CD4-positive, CD25-positive, alpha-beta regulatory T cell (primary cell): ENCODE results near the gene TEP1. TPM values are rescaled to one million over a fixed set of nuclear protein-coding genes. Genes with fewer than 3 reads are reported as not detected.

Source experiments
- ATAC-seq, 2 donors: fragments of 150-1000 bp; cut with Tn5 transposase; one replicate each; pipeline ENCODE4 v1.10.0; 2021; ENCODE audit warnings: low read depth in 2 of 2, moderate number of reproducible peaks in 2 of 2, moderate library complexity in 1 of 2
- DNase-seq, 3 donors: peaks; one replicate each; pipeline versions ENCODE4 v3.0.0 to v3.0.0-alpha.2; 2012 to 2022; ENCODE audit warnings: mixed read lengths in 1 of 3
- H3K27ac ChIP-seq: one replicate; pipeline ENCODE4 v1.7.0; 2013; ENCODE audit warnings: mild to moderate bottlenecking, low read length; ENCODE audit not compliant: insufficient read depth, poor library complexity, severe bottlenecking
- H3K27me3 ChIP-seq: one replicate; pipeline ENCODE4 v1.7.0; 2013; ENCODE audit warnings: low read length; ENCODE audit not compliant: control insufficient read depth, insufficient read depth
- H3K36me3 ChIP-seq: one replicate; pipeline ENCODE4 v1.7.0; 2013; ENCODE audit warnings: mild to moderate bottlenecking, low read length, moderate library complexity; ENCODE audit not compliant: control insufficient read depth, insufficient read depth
- H3K4me1 ChIP-seq: 2 replicates; pipeline ENCODE4 v1.7.0; 2013; ENCODE audit warnings: mild to moderate bottlenecking, low read length; ENCODE audit not compliant: insufficient read depth, control insufficient read depth, poor library complexity, severe bottlenecking
- H3K4me3 ChIP-seq: one replicate; pipeline ENCODE4 v1.7.0; 2013; ENCODE audit warnings: low read depth, mild to moderate bottlenecking, low read length, moderate library complexity
- H3K9me3 ChIP-seq, 2 experiments: 1 replicate in 1 of 2; 2 replicates in 1 of 2; pipeline ENCODE4 v1.7.0; 2013; ENCODE audit warnings: low read length in 2 of 2, mild to moderate bottlenecking in 1 of 2, moderate library complexity in 1 of 2; ENCODE audit not compliant: control insufficient read depth in 2 of 2
- H3K27ac Mint-ChIP-seq, 3 donors: one replicate each; pipeline ENCODE4 v1.8.0; 2020 to 2022; ENCODE audit warnings: mild to moderate bottlenecking in 3 of 3, mixed read lengths in 3 of 3, moderate library complexity in 2 of 3
- H3K27me3 Mint-ChIP-seq: one replicate; pipeline ENCODE4 v1.8.0; 2022; ENCODE audit warnings: mild to moderate bottlenecking, mixed read lengths
- H3K36me3 Mint-ChIP-seq: one replicate; pipeline ENCODE4 v1.8.0; 2020; ENCODE audit warnings: mixed read lengths
- H3K4me1 Mint-ChIP-seq, 4 donors: one replicate each; pipeline ENCODE4 v1.8.0; 2020 to 2022; ENCODE audit warnings: mixed read lengths in 4 of 4, mild to moderate bottlenecking in 1 of 4
- H3K4me3 Mint-ChIP-seq, 4 donors: one replicate each; pipeline ENCODE4 v1.8.0; 2020 to 2022; ENCODE audit warnings: mild to moderate bottlenecking in 4 of 4, mixed read lengths in 4 of 4, moderate library complexity in 3 of 4
- H3K9me3 Mint-ChIP-seq, 7 donors: one replicate each; pipeline ENCODE4 v1.8.0; 2020 to 2022; ENCODE audit warnings: mixed read lengths in 7 of 7, mild to moderate bottlenecking in 3 of 7, moderate library complexity in 2 of 7
- polyA plus RNA-seq, 4 donors: library from polyadenylated mRNA; unstranded; fragments of 300-500 nt; fragmentation: Illumina TruSeq; gene quantifications; one replicate each; pipeline ENCODE4 v1.2.3, GENCODE V29; 2021
- total RNA-seq: library from RNA; stranded (reverse); gene quantifications from one replicate; pipeline ENCODE4 v1.2.3, GENCODE V29; 2022

TEP1 gene
- total and polyA plus RNA-seq, 5 donors from 2014 or later, result 2.8 to 63.8 (median 5.6) TPM

DNA sequence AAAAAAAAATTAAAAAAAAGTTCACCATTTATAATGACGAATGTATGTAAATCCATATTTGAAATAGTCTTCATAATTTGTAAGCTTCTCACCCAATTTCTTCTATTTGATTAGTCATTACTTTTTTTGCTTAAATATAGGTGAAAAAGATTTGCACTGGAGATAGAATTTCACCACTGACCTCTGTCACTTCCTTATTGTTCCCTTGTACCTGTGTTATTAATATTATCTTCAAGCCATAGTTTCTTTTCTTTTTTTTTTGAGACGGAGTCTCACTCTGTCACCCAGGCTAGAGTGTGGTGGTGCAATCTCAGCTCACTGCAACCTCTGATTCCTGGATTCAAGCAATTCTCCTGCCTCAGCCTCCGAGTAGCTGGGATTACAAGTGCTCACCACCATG lies 15.8 kb downstream of the TEP1 start:
- no peak overlapping the region for H3K4me3 ChIP-seq
- Mint-ChIP-seq H3K27me3 (no peaks in the 10 kb centered on the region), H3K9me3 (peaks cover 0 to 2% (median 0%) of the 10 kb centered on the region in 7 donors), H3K4me1 (peaks cover 0 to 16% (median 7%) of the 10 kb centered on the region in 4 donors), H3K4me3 (no peak overlapping the region), H3K36me3 (peaks cover 48% of the 10 kb centered on the region), H3K27ac (peak overlapping the region in 1 of 3 donors; percentile 82)
- no peak for DNase-seq
- no peak for ATAC-seq
- H3K9me3 ChIP-seq, result no peaks in the 10 kb centered on the region
- no peaks in the 10 kb centered on the region for H3K4me1 ChIP-seq
- no peak overlapping the region for H3K27ac ChIP-seq
- H3K36me3 ChIP-seq, result peaks cover 81% of the 10 kb centered on the region
- H3K27me3 ChIP-seq, result no peaks in the 10 kb centered on the region

DNA sequence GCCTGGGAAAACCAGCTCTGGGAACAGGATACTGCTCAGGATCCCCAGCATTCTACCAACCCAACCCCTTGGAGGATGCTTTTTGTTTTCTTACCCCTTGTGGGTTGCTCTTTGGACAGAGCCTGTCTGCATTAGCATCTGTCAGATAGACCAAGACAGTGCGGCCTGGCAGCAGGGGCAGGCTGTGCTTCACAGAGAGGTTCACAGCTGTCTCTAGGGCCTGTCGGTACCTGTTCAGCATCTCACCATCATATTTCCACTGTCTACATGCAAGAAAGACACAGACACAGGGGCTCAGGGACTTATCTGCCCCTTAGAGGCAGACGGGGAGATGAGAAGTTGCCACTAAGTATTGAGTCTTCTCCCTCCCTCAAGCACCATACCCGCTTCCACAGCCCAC lies 21.8 kb downstream of the TEP1 start:
- no peak overlapping the region for H3K4me3 Mint-ChIP-seq
- peaks cover 85% of the 10 kb centered on the region for H3K36me3 ChIP-seq
- peaks cover 53% of the 10 kb centered on the region for H3K36me3 Mint-ChIP-seq
- no peaks in the 10 kb centered on the region for H3K9me3 ChIP-seq
- ATAC-seq (no peak), DNase-seq (no peak)
- no peaks in the 10 kb centered on the region for H3K27me3 ChIP-seq
- no peaks in the 10 kb centered on the region for H3K4me1 ChIP-seq
- H3K9me3 Mint-ChIP-seq, result no peaks in the 10 kb centered on the region
- H3K27ac ChIP-seq, result no peak overlapping the region
- H3K27me3 Mint-ChIP-seq, result no peaks in the 10 kb centered on the region
- no peak overlapping the region for H3K4me3 ChIP-seq
- no peaks in the 10 kb centered on the region for H3K4me1 Mint-ChIP-seq
- H3K27ac Mint-ChIP-seq, result no peak overlapping the region

DNA sequence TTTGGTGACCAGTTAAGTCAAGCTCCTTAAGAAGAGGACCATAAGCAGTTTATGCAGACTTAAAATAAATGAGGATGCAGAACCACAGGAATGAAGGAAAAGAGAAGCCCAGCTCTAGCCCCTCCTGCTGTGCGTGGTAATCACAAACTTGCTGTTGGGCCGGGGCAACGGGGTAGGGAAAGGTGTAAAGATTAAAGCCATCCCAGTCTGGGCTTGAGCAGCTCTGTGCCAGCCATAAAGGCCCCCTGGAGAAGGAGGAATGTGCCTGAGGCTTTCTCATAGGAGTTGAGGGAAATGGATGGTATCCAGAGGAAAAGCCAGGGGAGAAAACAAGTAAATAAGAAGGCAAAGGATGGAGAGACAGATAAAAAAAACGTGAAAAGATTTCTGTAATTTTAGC lies 25.1 kb downstream of the TEP1 start:
- no peak overlapping the region for H3K4me3 Mint-ChIP-seq
- H3K36me3 Mint-ChIP-seq, result peaks cover 38% of the 10 kb centered on the region
- no peaks in the 10 kb centered on the region for H3K27me3 Mint-ChIP-seq
- Histone ChIP-seq H3K4me3 (no peak overlapping the region), H3K4me1 (no peaks in the 10 kb centered on the region), H3K36me3 (peaks cover 86% of the 10 kb centered on the region), H3K27me3 (no peaks in the 10 kb centered on the region), H3K27ac (no peak overlapping the region), H3K9me3 (no peaks in the 10 kb centered on the region)
- ATAC-seq (no peak), DNase-seq (no peak)
- no peaks in the 10 kb centered on the region for H3K4me1 Mint-ChIP-seq
- H3K27ac Mint-ChIP-seq, result peak overlapping the region in 1 of 3 donors; percentile 80
- no peaks in the 10 kb centered on the region for H3K9me3 Mint-ChIP-seq

DNA sequence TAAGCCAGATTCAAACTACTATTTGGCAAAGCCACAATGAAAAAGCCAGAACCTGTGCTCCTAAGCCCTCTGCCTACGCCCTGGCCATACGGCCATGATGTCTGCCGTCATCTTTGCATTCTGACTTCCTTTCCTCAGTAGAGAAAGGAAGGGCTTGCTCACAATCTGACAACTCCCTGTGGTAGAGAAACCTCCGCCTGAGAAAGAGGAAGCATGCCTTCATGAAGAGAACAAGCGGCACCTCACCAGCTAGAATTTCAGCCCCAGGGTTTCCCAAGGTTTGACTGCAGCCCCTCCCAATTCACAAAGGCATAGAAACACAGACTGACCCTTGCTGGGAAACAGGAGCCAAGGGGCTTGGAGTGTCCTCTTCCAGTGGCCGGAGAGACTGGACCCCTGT lies 25.7 kb downstream of the TEP1 start:
- Mint-ChIP-seq H3K4me3 (no peak overlapping the region), H3K9me3 (no peaks in the 10 kb centered on the region), H3K4me1 (no peaks in the 10 kb centered on the region), H3K27me3 (no peaks in the 10 kb centered on the region), H3K36me3 (peaks cover 43% of the 10 kb centered on the region), H3K27ac (no peak overlapping the region)
- Histone ChIP-seq H3K4me1 (no peaks in the 10 kb centered on the region), H3K36me3 (peaks cover 90% of the 10 kb centered on the region), H3K27ac (no peak overlapping the region), H3K9me3 (no peaks in the 10 kb centered on the region), H3K4me3 (no peak overlapping the region), H3K27me3 (no peaks in the 10 kb centered on the region)
- no peak for DNase-seq
- ATAC-seq, result no peak

DNA sequence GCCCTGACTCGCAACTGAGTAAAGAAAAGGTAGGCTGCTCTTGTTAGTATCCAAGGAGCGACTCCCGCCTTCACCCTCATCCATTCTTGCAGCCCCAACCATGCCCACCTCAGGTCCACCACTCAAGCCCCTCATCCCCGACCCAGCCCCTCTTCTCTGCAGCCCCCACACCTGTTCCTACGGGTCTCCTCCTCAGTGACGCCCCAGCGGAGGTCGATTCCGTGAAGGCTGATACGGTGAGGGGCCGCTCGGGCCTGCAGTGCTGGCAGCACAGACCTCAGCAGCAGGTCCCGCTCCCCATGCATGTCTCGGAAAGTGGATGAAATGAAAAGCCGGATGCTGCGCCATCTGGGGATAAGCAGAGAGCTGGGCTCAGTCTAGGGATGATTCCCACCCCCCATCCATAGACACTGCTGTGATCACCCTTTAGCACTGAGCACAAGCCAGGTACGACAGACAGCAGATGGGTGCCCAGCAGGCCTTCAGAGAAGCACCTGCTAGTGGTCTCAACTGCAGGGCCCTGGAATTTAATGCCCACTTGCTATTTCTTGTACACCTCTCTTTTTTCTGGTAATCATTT lies 26.9 kb downstream of the TEP1 start:
- no peaks in the 10 kb centered on the region for H3K27me3 Mint-ChIP-seq
- ATAC-seq (no peak), DNase-seq (no peak)
- H3K27me3 ChIP-seq, result no peaks in the 10 kb centered on the region
- no peak overlapping the region for H3K4me3 ChIP-seq
- H3K4me1 Mint-ChIP-seq, result no peaks in the 10 kb centered on the region
- H3K36me3 ChIP-seq, result peaks cover 90% of the 10 kb centered on the region
- H3K27ac ChIP-seq, result no peak overlapping the region
- no peak overlapping the region for H3K4me3 Mint-ChIP-seq
- no peaks in the 10 kb centered on the region for H3K4me1 ChIP-seq
- peaks cover 43% of the 10 kb centered on the region for H3K36me3 Mint-ChIP-seq
- no peaks in the 10 kb centered on the region for H3K9me3 Mint-ChIP-seq
- no peaks in the 10 kb centered on the region for H3K9me3 ChIP-seq
- no peak overlapping the region for H3K27ac Mint-ChIP-seq

DNA sequence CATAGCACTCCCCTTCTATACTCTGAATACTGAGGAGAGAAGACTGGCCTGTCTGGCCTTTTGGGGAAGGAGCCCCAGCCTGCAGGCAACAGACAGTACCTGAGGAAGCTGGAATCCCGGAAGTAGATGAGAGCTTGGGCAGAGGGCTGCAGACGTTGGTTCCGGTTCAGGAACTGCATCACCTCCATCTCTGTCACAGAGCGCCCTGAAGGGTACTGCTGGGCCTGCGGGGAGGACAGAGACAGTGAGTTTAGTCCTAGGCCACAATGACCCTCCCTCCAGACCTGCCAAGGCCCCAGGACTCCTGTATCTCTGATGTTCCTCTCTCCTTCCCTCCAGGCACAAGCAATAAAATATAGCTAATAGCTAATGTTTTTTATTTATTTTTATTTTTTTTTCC lies 28.4 kb downstream of the TEP1 start:
- H3K9me3 Mint-ChIP-seq, result no peaks in the 10 kb centered on the region
- Histone ChIP-seq H3K27ac (no peak overlapping the region), H3K36me3 (peaks cover 90% of the 10 kb centered on the region), H3K9me3 (no peaks in the 10 kb centered on the region), H3K4me3 (no peak overlapping the region), H3K4me1 (no peaks in the 10 kb centered on the region), H3K27me3 (no peaks in the 10 kb centered on the region)
- no peak for DNase-seq
- H3K36me3 Mint-ChIP-seq, result peaks cover 47% of the 10 kb centered on the region
- ATAC-seq, result no peak
- peak overlapping the region in 1 of 3 donors; percentile 46 for H3K27ac Mint-ChIP-seq
- no peak overlapping the region for H3K4me3 Mint-ChIP-seq
- H3K27me3 Mint-ChIP-seq, result no peaks in the 10 kb centered on the region
- H3K4me1 Mint-ChIP-seq, result no peaks in the 10 kb centered on the region

DNA sequence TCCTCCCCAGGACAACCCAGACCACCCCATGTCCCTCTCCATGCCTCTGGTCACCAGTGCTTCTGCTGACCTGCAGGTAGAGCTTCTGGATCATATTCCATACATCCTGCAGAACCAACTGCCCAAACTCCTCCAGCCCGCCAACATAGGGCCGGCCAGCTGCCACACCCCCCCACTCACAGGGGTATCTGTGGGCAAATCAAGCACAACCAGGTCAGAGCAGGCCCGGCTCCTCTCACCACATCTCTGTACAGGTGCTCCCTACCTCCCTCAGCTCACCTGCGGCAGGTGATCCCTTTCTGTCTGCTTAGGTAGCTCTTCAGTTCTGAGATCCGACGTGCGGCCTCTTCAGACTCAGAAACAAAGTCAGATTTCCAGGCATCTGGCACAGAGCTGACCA lies 29.0 kb downstream of the TEP1 start:
- no peaks in the 10 kb centered on the region for H3K9me3 ChIP-seq
- H3K4me1 Mint-ChIP-seq, result no peaks in the 10 kb centered on the region
- H3K27me3 ChIP-seq, result no peaks in the 10 kb centered on the region
- peaks cover 90% of the 10 kb centered on the region for H3K36me3 ChIP-seq
- peaks cover 47% of the 10 kb centered on the region for H3K36me3 Mint-ChIP-seq
- ATAC-seq, result no peak
- H3K4me3 Mint-ChIP-seq, result no peak overlapping the region
- no peak overlapping the region for H3K27ac ChIP-seq
- H3K27ac Mint-ChIP-seq, result peak overlapping the region in 1 of 3 donors; percentile 46
- H3K27me3 Mint-ChIP-seq, result no peaks in the 10 kb centered on the region
- H3K4me3 ChIP-seq, result no peak overlapping the region
- H3K4me1 ChIP-seq, result no peaks in the 10 kb centered on the region
- no peaks in the 10 kb centered on the region for H3K9me3 Mint-ChIP-seq
- DNase-seq, result no peak

DNA sequence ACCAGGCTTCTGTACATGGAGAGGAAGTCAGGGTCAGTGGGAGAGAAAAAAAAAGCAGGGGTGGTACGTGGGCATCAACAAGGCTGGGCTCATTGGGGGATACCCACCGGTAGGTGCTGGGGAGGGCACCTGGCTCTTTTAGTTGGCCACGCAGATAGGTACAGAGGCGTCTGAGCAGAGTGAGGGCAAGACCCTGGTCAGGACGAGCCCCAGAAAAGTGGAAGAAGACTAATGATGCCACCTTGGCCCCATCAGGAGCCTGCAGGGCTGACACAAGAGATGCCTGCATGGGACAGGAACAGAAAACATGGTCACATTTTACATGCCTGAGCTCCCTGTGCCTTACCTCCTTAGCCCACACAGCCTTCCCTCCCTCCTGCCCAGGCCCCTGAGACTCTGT lies 29.7 kb downstream of the TEP1 start:
- H3K4me1 Mint-ChIP-seq, result no peaks in the 10 kb centered on the region
- no peaks in the 10 kb centered on the region for H3K4me1 ChIP-seq
- no peak overlapping the region for H3K4me3 Mint-ChIP-seq
- peaks cover 91% of the 10 kb centered on the region for H3K36me3 ChIP-seq
- ATAC-seq (no peak), DNase-seq (no peak)
- no peaks in the 10 kb centered on the region for H3K27me3 Mint-ChIP-seq
- H3K4me3 ChIP-seq, result no peak overlapping the region
- H3K36me3 Mint-ChIP-seq, result peaks cover 46% of the 10 kb centered on the region
- no peaks in the 10 kb centered on the region for H3K27me3 ChIP-seq
- no peak overlapping the region for H3K27ac ChIP-seq
- H3K9me3 ChIP-seq, result no peaks in the 10 kb centered on the region
- no peaks in the 10 kb centered on the region for H3K9me3 Mint-ChIP-seq
- no peak overlapping the region for H3K27ac Mint-ChIP-seq
